GM12878 (cell line): ENCODE measurements around the gene ZNF367. TPM values are rescaled to one million over a fixed set of nuclear protein-coding genes. Genes with fewer than 3 reads are reported as not detected.

Source experiments
- ATAC-seq: fragments of 200-7000 bp; cut with Tn5 transposase; 3 replicates; pipeline ENCODE4 v1.9.1; 2020; ENCODE audit warnings: mild to moderate bottlenecking, moderate library complexity
- BruUV-seq: library from RNA; stranded (reverse); fragments of 400-500 nt; replicated peaks from 2 replicates; lab custom pipeline; 2021; lab: Mats Ljungman, UMichigan
- CTCF ChIA-PET: fragments of 300-600 bp; sonication (Branson Sonifier 250); formaldehyde crosslinking; extraction: SDS; loops from one replicate; lab custom pipeline; 2021; ENCODE audit warnings: inconsistent platforms; lab: Yijun Ruan, JAX
- POLR2A ChIA-PET: fragments of 350-600 bp; formaldehyde crosslinking; extraction: SDS; loops from one replicate; lab custom pipeline; 2021; ENCODE audit warnings: inconsistent platforms; lab: Charles Lee
- RAD21 ChIA-PET: fragments of 300-600 bp; sonication (Branson Sonifier 250); formaldehyde crosslinking; loops from one replicate; lab custom pipeline; 2023; ENCODE audit warnings: antibody characterized with exemption; ENCODE audit not compliant: unreplicated experiment; lab: Charles Lee
- SMC1A ChIA-PET: fragments of 300-600 bp; sonication (Branson Sonifier 250); formaldehyde crosslinking; loops from one replicate; lab custom pipeline; 2023; ENCODE audit not compliant: unreplicated experiment, uncharacterized antibody; lab: Charles Lee
- DNase-seq: peaks from one replicate; pipeline ENCODE4 v3.0.0-alpha.2; 2011; ENCODE audit warnings: low read depth, low spot score
- FAIRE-seq: peaks from 3 replicates; lab custom pipeline; 2011; peaks lifted over from hg19 to GRCh38; lab: Jason Lieb, UNC
- H2AFZ ChIP-seq: 2 replicates; pipeline ENCODE4 v1.6.0; 2011; ENCODE audit warnings: low read depth, low read length, control low read depth; ENCODE audit not compliant: control insufficient read depth
- H3K27ac ChIP-seq: 2 replicates; pipeline ENCODE4 v1.5.1; 2011; ENCODE audit warnings: control low read depth; ENCODE audit not compliant: control insufficient read depth, insufficient read depth
- H3K27me3 ChIP-seq, 2 experiments: replicated peaks in 1 of 2; 2 replicates each; pipeline versions ENCODE4 v1.6.0 to v1.6.1; 2011; ENCODE audit warnings: low read length in 1 of 2; ENCODE audit not compliant: control insufficient read depth in 2 of 2, insufficient read depth in 2 of 2
- H3K36me3 ChIP-seq, 2 experiments: 2 replicates each; pipeline ENCODE4 v1.5.1; 2011; ENCODE audit warnings: low read length in 1 of 2; ENCODE audit not compliant: control insufficient read depth in 2 of 2, insufficient read depth in 2 of 2
- H3K4me1 ChIP-seq: 2 replicates; pipeline ENCODE4 v1.6.1; 2011; ENCODE audit warnings: mild to moderate bottlenecking, low read length, moderate library complexity, mixed read lengths; ENCODE audit not compliant: control insufficient read depth, insufficient read depth
- H3K4me2 ChIP-seq: 2 replicates; pipeline ENCODE4 v1.6.0; 2011; ENCODE audit warnings: control low read depth; ENCODE audit not compliant: control insufficient read depth, insufficient read depth
- H3K4me3 ChIP-seq: fragments of 200-600 bp; sonication (generic); 2 replicates; pipeline ENCODE4 v1.5.1; 2016
- H3K79me2 ChIP-seq: 2 replicates; pipeline ENCODE4 v1.6.0; 2011; ENCODE audit warnings: low read length; ENCODE audit not compliant: control insufficient read depth, insufficient read depth
- H3K9ac ChIP-seq: 2 replicates; pipeline ENCODE4 v1.8.0; 2011; ENCODE audit warnings: low read length, control low read depth, mixed read lengths; ENCODE audit not compliant: control insufficient read depth, insufficient read depth
- H3K9me3 ChIP-seq: replicated peaks from 3 replicates; pipeline ENCODE4 v1.5.1; 2011; ENCODE audit warnings: mild to moderate bottlenecking, low read length; ENCODE audit not compliant: control insufficient read depth, insufficient read depth
- H4K20me1 ChIP-seq: 2 replicates; pipeline ENCODE4 v1.6.0; 2011; ENCODE audit not compliant: control insufficient read depth, insufficient read depth
- CHD1 ChIP-seq: IDR thresholded peaks from 2 replicates; pipeline ENCODE4 v1.6.1; 2012; ENCODE audit warnings: low read depth, low read length, improper control_type of control experiment
- HDAC2 ChIP-seq: fragments of 200-600 bp; sonication (generic); IDR thresholded peaks from 2 replicates; pipeline ENCODE4 v1.6.1; 2017
- HDAC6 ChIP-seq: fragments of 200-600 bp; sonication (generic); IDR thresholded peaks from one replicate; pipeline ENCODE4 v1.8.0; 2017; ENCODE audit warnings: antibody characterized with exemption; ENCODE audit not compliant: unreplicated experiment
- IKZF2 ChIP-seq, 2 experiments: fragments of 450-650 bp; IDR thresholded peaks; 2 replicates each; pipeline ENCODE4 v1.6.1; 2017; ENCODE audit warnings: mild to moderate bottlenecking in 2 of 2, moderate library complexity in 2 of 2
- NFIC ChIP-seq: IDR thresholded peaks from 2 replicates; pipeline ENCODE4 v1.6.1; 2012; ENCODE audit warnings: low read depth, mild to moderate bottlenecking, inconsistent platforms, low read length, moderate library complexity
- NFYB ChIP-seq: IDR thresholded peaks from 2 replicates; pipeline ENCODE4 v1.6.1; 2011; ENCODE audit warnings: low read depth, mild to moderate bottlenecking, low read length, improper control_type of control experiment, moderate library complexity; ENCODE audit not compliant: insufficient read depth
- NR2C2 ChIP-seq: IDR thresholded peaks from 2 replicates; pipeline ENCODE4 v1.6.1; 2011; ENCODE audit warnings: borderline replicate concordance, low read depth; ENCODE audit not compliant: control insufficient read depth, insufficient read length
- PML ChIP-seq: IDR thresholded peaks from 2 replicates; pipeline ENCODE4 v1.6.1; 2012; ENCODE audit warnings: low read length, inconsistent platforms
- SMAD5 ChIP-seq: IDR thresholded peaks from 2 replicates; pipeline ENCODE4 v1.6.1; 2016; ENCODE audit warnings: antibody characterized with exemption, low read depth
- SMC3 ChIP-seq: IDR thresholded peaks from 2 replicates; pipeline ENCODE4 v1.6.1; 2011; ENCODE audit warnings: low read length, improper control_type of control experiment, borderline replicate concordance
- SP1 ChIP-seq: IDR thresholded peaks from one replicate; pipeline ENCODE4 v1.6.1; 2011; ENCODE audit warnings: low read depth, low read length
- SREBF1 ChIP-seq: IDR thresholded peaks from 2 replicates; pipeline ENCODE4 v1.6.1; 2012; ENCODE audit warnings: mild to moderate bottlenecking, low read length
- TARDBP ChIP-seq: IDR thresholded peaks from 2 replicates; pipeline ENCODE4 v1.6.1; 2016; ENCODE audit warnings: borderline replicate concordance
- TCF7 ChIP-seq: IDR thresholded peaks from 2 replicates; pipeline ENCODE4 v1.6.1; 2014; ENCODE audit warnings: antibody characterized with exemption, borderline replicate concordance
- YY1 ChIP-seq: IDR thresholded peaks from 2 replicates; pipeline ENCODE4 v1.6.1; 2011; ENCODE audit warnings: low read depth, mild to moderate bottlenecking, low read length
- WGBS: methylation state at CpG from one replicate; pipeline ENCODE4 v1.1.6; 2016; ENCODE audit warnings: low lambda C conversion rate; ENCODE audit not compliant: insufficient replicate concordance, insufficient coverage; ENCODE audit errors: missing lambda C conversion rate; 5-methylcytosine and 5-hydroxymethylcytosine counted together
- in situ Hi-C: fragments of 300-500 bp; cut with MboI; formaldehyde crosslinking; loops from 9 replicates; pipeline ENCODE4 v1.14.3; 2018; ENCODE audit warnings: mixed read lengths
- intact Hi-C: fragments of 100-400 bp; cut with micrococcal nuclease; formaldehyde crosslinking; loops from one replicate; pipeline ENCODE4 v1.14.2; 2022; ENCODE audit not compliant: unreplicated experiment
- polyA plus RNA-seq, 11 experiments: library from polyadenylated mRNA; depleted of rRNA in 4 of 11; unstranded in 6 of 11; stranded (reverse) in 5 of 11; fragments of >200 nt; fragmentation: Nextera tagmentation in 4 of 11; fragmentation: Illumina TruSeq in 1 of 11; extraction: Ambion mirVana in 4 of 11; extraction: Trizol in 1 of 11; gene quantifications; 1 replicate in 1 of 11; 2 replicates in 10 of 11; pipeline versions ENCODE4 v1.2.1 to v1.2.3, GENCODE V29; 2011 to 2016; ENCODE audit warnings: inconsistent platforms in 2 of 11, missing spikeins in 2 of 11, low read depth in 1 of 11
- total RNA-seq, 4 experiments: library from RNA; depleted of rRNA in 3 of 4; stranded (reverse); fragments of >200 nt in 3 of 4; fragmentation: Illumina TruSeq in 1 of 4; extraction: Trizol in 1 of 4; gene quantifications; 2 replicates each; pipeline versions ENCODE4 v1.2.1 to v1.2.3, GENCODE V29; 2013 to 2021
- TF ChIP-seq, protein P1 (sequence below): fragments of 450-650 bp; formaldehyde crosslinking; IDR thresholded peaks from 2 replicates; pipeline ENCODE4 v1.4.0; 2020; ENCODE audit warnings: mild to moderate bottlenecking, moderate library complexity
- TF ChIP-seq, protein P2 (sequence below): fragments of 450-650 bp; IDR thresholded peaks from 2 replicates; pipeline ENCODE4 v1.6.1; 2017; ENCODE audit warnings: mild to moderate bottlenecking
- TF ChIP-seq, protein P3 (sequence below): fragments of 450-650 bp; conservative IDR thresholded peaks from 2 replicates; pipeline ENCODE4 v1.6.1; 2017; ENCODE audit warnings: mild to moderate bottlenecking, moderate library complexity
- TF ChIP-seq, protein P4 (sequence below): fragments of 450-650 bp; IDR thresholded peaks from 2 replicates; pipeline ENCODE4 v1.6.1; 2016; ENCODE audit warnings: mild to moderate bottlenecking

ZNF367 gene
- total and polyA plus RNA-seq, 10 of the 15 experiments (the other 5 are each of a cell fraction or from before 2014, with no cell fraction given), result 2.9 to 16.3 (median 11.1) TPM

DNA sequence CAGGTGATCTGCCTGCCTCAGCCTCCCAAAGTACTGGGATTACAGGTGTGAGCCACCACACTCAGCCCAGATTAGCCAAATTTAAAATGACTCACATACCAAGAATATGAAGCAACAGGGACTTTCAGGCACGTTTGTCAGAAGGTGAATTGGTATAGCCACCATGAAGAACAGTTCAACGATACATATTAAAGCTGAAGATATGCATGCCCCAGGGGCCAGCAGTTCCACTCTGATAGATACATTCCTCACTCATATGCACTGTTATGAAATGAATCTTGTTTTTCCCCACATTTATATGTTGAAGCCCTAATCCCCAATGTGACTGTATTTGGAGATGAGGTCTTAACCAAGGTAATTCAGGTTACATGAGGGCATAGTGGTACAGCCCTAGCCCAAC is 57.2 kb downstream of the ZNF367 start:
- Histone ChIP-seq H3K27ac (no peak overlapping the region), H3K4me3 (no peak overlapping the region), H3K9me3 (no peaks in the 10 kb centered on the region), H2AFZ (no peak overlapping the region), H3K36me3 (no peaks in the 10 kb centered on the region; a peak in 1 of 4 replicates), H3K9ac (no peak overlapping the region), H3K4me1 (no peaks in the 10 kb centered on the region), H3K27me3 (no peaks in the 10 kb centered on the region), H4K20me1 (no peaks in the 10 kb centered on the region), H3K4me2 (no peak overlapping the region), H3K79me2 (no peaks in the 10 kb centered on the region)
- DNase-seq (no peak), ATAC-seq (no peak), FAIRE-seq (no peak)
- 7% methylated on average over 2 of the region's 2 CpGs for WGBS
- CTCF ChIA-PET, result no interaction called here
- SMC1A ChIA-PET, result no interaction called here
- BruUV-seq, result no TSS peak
- TF ChIP-seq, protein P1, sequence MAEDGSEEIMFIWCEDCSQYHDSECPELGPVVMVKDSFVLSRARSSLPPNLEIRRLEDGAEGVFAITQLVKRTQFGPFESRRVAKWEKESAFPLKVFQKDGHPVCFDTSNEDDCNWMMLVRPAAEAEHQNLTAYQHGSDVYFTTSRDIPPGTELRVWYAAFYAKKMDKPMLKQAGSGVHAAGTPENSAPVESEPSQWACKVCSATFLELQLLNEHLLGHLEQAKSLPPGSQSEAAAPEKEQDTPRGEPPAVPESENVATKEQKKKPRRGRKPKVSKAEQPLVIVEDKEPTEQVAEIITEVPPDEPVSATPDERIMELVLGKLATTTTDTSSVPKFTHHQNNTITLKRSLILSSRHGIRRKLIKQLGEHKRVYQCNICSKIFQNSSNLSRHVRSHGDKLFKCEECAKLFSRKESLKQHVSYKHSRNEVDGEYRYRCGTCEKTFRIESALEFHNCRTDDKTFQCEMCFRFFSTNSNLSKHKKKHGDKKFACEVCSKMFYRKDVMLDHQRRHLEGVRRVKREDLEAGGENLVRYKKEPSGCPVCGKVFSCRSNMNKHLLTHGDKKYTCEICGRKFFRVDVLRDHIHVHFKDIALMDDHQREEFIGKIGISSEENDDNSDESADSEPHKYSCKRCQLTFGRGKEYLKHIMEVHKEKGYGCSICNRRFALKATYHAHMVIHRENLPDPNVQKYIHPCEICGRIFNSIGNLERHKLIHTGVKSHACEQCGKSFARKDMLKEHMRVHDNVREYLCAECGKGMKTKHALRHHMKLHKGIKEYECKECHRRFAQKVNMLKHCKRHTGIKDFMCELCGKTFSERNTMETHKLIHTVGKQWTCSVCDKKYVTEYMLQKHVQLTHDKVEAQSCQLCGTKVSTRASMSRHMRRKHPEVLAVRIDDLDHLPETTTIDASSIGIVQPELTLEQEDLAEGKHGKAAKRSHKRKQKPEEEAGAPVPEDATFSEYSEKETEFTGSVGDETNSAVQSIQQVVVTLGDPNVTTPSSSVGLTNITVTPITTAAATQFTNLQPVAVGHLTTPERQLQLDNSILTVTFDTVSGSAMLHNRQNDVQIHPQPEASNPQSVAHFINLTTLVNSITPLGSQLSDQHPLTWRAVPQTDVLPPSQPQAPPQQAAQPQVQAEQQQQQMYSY (CRISPR knock-in tag), result no peak
- TF ChIP-seq SMAD5 (no peak), YY1 (no peak), HDAC2 (no peak), PML (no peak), NR2C2 (no peak), NFIC (no peak), SMC3 (no peak), TARDBP (no peak), HDAC6 (no peak), CHD1 (no peak), IKZF2 (IDR thresholded peaks at IDR 0.05) (no peak), NFYB (no peak), TCF7 (no peak), SREBF1 (no peak), SP1 (no peak)
- TF ChIP-seq, protein P2, sequence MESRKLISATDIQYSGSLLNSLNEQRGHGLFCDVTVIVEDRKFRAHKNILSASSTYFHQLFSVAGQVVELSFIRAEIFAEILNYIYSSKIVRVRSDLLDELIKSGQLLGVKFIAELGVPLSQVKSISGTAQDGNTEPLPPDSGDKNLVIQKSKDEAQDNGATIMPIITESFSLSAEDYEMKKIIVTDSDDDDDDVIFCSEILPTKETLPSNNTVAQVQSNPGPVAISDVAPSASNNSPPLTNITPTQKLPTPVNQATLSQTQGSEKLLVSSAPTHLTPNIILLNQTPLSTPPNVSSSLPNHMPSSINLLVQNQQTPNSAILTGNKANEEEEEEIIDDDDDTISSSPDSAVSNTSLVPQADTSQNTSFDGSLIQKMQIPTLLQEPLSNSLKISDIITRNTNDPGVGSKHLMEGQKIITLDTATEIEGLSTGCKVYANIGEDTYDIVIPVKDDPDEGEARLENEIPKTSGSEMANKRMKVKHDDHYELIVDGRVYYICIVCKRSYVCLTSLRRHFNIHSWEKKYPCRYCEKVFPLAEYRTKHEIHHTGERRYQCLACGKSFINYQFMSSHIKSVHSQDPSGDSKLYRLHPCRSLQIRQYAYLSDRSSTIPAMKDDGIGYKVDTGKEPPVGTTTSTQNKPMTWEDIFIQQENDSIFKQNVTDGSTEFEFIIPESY, result no peak
- TF ChIP-seq, protein P3, sequence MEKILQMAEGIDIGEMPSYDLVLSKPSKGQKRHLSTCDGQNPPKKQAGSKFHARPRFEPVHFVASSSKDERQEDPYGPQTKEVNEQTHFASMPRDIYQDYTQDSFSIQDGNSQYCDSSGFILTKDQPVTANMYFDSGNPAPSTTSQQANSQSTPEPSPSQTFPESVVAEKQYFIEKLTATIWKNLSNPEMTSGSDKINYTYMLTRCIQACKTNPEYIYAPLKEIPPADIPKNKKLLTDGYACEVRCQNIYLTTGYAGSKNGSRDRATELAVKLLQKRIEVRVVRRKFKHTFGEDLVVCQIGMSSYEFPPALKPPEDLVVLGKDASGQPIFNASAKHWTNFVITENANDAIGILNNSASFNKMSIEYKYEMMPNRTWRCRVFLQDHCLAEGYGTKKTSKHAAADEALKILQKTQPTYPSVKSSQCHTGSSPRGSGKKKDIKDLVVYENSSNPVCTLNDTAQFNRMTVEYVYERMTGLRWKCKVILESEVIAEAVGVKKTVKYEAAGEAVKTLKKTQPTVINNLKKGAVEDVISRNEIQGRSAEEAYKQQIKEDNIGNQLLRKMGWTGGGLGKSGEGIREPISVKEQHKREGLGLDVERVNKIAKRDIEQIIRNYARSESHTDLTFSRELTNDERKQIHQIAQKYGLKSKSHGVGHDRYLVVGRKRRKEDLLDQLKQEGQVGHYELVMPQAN, result no peak
- TF ChIP-seq, protein P4, sequence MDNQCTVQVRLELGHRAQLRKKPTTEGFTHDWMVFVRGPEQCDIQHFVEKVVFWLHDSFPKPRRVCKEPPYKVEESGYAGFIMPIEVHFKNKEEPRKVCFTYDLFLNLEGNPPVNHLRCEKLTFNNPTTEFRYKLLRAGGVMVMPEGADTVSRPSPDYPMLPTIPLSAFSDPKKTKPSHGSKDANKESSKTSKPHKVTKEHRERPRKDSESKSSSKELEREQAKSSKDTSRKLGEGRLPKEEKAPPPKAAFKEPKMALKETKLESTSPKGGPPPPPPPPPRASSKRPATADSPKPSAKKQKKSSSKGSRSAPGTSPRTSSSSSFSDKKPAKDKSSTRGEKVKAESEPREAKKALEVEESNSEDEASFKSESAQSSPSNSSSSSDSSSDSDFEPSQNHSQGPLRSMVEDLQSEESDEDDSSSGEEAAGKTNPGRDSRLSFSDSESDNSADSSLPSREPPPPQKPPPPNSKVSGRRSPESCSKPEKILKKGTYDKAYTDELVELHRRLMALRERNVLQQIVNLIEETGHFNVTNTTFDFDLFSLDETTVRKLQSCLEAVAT, result no peak
- intact Hi-C loops (no loop called here), in situ Hi-C loops (no loop called here)
- POLR2A ChIA-PET, result no interaction called here
- RAD21 ChIA-PET, result no interaction called here
